Activated T-cell treated with anti-CD3 and anti-CD28 coated beads for 48 hours (primary cell): ENCODE measurements around the gene AR.

Experiments
- DNase-seq: peaks from one replicate; pipeline ENCODE4 v3.0.0-alpha.2; 2020; ENCODE audit warnings: low read depth

The AR gene

GRCh38 chrX:67724359-67725110, 180.7 kb downstream of the AR start:
- DNase-seq = no peak

DNA sequence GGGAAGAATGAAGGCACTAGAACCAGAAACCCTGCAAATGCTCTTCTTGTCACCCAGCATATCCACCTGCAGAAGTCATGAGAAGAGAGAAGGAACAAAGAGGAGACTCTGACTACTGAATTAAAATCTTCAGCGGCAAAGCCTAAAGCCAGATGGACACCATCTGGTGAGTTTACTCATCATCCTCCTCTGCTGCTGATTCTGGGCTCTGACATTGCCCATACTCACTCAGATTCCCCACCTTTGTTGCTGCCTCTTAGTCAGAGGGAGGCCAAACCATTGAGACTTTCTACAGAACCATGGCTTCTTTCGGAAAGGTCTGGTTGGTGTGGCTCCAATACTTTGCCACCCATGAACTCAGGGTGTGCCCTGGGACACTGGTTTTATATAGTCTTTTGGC, 181.7 kb downstream of the AR start:
- DNase-seq = no peak

DNA sequence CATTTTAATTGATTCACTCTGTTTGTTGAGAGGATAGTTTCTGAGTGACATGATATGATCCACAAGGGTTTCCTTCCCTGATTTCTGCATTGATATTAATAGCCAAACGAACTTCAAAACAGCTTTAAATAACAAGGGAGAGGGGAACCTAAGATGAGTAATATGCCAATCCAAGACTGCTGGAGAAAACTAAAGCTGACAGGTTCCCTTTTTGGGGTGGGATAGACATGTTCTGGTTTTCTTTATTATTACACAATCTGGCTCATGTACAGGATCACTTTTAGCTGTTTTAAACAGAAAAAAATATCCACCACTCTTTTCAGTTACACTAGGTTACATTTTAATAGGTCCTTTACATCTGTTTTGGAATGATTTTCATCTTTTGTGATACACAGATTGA, 182.2 kb downstream of the AR start:
- no peak for DNase-seq

DNA sequence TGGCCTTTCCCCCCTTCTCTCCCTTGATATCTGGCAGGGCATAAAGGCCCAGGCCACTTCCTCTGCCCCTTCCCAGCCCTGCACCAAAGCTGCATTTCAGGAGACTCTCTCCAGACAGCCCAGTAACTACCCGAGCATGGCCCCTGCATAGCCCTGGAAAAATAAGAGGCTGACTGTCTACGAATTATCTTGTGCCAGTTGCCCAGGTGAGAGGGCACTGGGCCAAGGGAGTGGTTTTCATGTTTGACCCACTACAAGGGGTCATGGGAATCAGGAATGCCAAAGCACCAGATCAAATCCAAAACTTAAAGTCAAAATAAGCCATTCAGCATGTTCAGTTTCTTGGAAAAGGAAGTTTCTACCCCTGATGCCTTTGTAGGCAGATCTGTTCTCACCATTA, 183.8 kb downstream of the AR start:
- DNase-seq = no peak

DNA sequence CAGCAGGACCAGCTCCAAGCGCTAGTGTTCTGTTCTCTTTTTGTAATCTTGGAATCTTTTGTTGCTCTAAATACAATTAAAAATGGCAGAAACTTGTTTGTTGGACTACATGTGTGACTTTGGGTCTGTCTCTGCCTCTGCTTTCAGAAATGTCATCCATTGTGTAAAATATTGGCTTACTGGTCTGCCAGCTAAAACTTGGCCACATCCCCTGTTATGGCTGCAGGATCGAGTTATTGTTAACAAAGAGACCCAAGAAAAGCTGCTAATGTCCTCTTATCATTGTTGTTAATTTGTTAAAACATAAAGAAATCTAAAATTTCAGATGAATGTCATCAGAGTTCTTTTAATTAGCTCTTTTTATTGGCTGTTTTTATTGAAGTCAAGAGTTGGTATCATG, 186.5 kb downstream of the AR start:
- DNase-seq = no peak

GRCh38 chrX:67731061-67731460, 187.2 kb downstream of the AR start:
- no peak for DNase-seq

- no peak for DNase-seq
These were observed 189.0 kb downstream of the AR start for GRCh38 chrX:67732864-67733263.

DNA sequence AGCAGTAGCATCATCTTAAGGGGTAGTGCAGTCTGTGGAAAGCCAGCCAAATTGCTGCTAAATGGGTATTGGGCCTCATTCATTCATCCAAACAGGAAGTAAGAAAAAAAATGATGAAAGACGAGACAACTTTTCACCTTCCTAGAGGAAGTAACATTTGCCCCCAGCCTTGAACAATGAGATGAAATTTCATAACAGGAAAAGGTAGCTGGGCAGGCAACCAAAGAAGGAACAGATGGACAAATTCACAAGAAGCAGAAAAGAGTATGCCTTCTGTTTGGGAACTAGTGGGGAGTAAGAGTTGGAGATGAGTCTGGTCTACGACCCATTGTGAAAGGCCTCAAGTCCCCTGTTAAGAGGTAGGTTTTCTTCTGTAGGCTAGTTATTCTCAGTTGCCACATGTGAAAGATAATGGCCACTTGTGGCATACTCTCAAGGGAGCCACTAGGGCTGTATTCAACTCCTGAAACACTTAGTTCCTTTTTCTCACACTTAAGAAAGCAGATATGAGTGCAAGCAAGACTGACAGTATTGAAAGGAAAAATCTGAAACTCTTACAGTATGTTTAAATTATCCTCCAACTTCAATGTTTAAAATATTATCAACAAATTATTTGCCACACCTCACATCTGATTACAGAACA, 190.4 kb downstream of the AR start:
- no peak for DNase-seq

- no peak for DNase-seq
These were observed 205.7 kb downstream of the AR start for GRCh38 chrX:67749536-67749935.

DNA sequence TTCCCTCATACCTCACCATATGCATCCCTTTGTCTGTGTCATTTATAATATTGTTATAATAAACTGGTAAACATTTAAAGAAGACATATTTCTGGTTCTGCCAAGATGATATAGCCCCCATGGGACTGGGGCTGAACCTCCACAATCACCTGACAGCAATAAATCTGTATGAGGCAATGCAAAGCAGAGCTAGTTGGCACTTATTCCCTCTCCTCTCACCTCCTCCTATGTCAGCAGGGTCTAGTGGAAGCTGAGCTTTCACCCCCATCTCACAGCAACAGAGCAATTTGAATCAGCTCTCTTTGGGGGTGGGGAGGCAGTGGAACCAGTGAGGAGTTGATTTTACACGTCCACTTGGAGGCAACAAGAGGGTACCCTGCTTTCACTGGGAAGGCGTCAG, 206.9 kb downstream of the AR start:
- no peak for DNase-seq

DNA sequence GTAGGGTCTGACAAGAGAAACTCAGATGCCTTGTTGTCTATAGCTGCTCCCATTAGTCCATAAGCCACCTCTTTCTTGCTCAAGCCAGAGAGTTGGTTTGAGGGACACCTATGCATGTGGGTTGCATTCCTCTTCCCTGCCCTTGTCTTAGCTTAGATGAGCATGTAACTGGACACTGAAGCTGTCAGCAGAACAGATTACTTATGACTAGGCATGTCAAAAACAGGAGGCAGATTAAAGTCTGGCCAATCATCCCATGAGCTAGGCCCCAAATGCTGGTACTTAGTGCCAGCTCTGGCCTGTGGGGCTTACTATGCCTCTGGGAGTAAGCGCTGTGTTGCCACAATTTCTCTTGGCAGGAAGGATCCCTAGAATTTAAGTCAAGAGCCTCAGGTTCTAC, 215.2 kb downstream of the AR start:
- no peak for DNase-seq

GRCh38 chrX:67777148-67777547, 233.3 kb downstream of the AR start:
- no peak for DNase-seq

- no peak for DNase-seq
These were observed 235.3 kb downstream of the AR start for GRCh38 chrX:67779099-67779498.
